ENCODE measurements around the gene FHIP2A. TPM values are rescaled to one million over a fixed set of nuclear protein-coding genes. Genes with fewer than 3 reads are reported as not detected.
"Not testable (repeated sequence)": the region's sequence is repeated elsewhere in the genome, so short reads cannot be mapped to it uniquely, and the experiment has no call there.

The FHIP2A gene, protein sequence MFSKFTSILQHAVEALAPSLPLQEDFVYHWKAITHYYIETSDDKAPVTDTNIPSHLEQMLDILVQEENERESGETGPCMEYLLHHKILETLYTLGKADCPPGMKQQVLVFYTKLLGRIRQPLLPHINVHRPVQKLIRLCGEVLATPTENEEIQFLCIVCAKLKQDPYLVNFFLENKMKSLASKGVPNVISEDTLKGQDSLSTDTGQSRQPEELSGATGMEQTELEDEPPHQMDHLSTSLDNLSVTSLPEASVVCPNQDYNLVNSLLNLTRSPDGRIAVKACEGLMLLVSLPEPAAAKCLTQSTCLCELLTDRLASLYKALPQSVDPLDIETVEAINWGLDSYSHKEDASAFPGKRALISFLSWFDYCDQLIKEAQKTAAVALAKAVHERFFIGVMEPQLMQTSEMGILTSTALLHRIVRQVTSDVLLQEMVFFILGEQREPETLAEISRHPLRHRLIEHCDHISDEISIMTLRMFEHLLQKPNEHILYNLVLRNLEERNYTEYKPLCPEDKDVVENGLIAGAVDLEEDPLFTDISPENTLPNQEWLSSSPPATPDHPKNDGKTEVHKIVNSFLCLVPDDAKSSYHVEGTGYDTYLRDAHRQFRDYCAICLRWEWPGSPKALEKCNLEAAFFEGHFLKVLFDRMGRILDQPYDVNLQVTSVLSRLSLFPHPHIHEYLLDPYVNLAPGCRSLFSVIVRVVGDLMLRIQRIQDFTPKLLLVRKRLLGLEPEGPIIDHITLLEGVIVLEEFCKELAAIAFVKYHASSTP
- total RNA-seq (10 to 100 TPM; 30.3 to 39.8 TPM), polyA plus RNA-seq (ENCODE audit: insufficient read depth, low read depth, low replicate concordance) (44.8 TPM)
- long read RNA-seq, donor 1, full-length matches to known transcripts = 4 of 4 reads
- long read RNA-seq, donor 1, partial matches to known transcripts = 0 of 4 reads
- long read RNA-seq, donor 1, other reads (novel, unspliced or antisense) = 0 of 4 reads
- long read RNA-seq, donor 2, full-length matches to known transcripts = 3 of 9 reads
- long read RNA-seq, donor 2, partial matches to known transcripts = 6 of 9 reads
- long read RNA-seq, donor 2, other reads (novel, unspliced or antisense) = 0 of 9 reads

DNA sequence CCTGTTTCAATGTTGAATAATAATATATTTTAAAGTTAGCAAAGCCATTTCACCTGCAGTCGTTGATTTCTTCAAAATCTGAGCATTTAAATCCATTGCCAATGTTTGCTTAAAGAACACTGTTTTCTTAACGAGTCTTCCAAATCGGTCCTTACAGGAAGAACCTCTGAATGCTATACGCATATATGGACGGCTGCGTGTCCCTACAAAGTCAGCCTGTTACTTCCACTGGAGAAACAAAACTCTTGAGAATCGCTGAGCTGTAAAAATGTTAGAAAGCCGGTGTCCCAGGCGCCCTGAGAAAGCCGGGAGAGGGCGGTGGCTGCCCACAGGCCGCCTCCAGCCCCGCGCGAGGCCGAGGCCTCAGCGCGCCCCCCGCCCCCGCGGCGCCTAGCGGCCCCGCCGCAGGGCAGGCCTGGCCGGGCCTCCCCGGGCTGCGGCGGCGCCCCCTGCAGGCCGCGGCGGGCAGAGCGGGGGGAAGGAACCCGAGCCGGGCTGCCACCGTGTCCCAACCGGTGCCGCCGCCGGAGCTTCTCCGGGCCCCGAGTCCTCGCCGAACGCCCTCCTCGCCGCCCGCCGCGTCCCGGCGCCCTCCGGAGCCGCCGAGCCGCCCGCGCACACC lies at the start of gene FHIP2A:
Gene FHIP2A, plus strand, starts transcription at position 488 of the 622 bp plus-strand sequence. CDS start 299 bp downstream, outside the sequence.
- intact Hi-C loops (cut with DNase I; ENCODE audit: low total_unique reads) = no loop called here
- Histone ChIP-seq H3K4me1 (peaks cover 9% of the 10 kb centered on the region), H3K9me3 (no peaks in the 10 kb centered on the region)

DNA sequence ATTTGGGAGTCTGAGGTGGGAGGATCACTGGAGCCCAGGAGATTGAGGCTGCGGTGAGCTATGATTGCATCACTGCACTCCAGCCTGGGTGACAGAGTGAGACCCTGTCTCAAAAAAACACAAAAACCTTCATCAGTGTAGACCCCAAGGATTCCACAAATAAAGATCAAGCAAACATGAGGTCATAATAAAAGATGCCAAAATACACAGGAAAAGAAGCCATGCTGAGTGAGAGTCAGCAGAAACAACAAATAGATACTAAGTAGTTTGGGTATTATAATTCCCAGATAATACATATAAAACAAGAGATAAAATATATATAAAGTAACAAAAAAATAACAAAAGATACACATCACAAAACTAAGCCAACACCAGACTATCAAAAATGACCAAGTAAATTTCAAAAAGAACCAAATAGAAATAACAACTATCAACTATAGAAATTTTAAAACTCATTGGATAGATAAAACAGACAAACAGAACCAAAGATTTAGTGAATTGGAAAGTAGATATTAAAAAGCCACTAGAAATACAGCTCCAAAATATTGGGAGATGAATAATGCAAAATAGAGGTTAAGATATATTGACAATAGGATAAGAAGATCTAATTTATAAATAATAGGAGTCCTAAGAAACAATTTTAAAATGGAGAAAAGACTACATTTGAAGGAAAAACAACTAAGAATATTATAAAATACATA lies 48.9 kb upstream of the FHIP2A start:
- WGBS, 2 donors = 96 to 100% methylated on average over 1 of the region's 1 CpG
- intact Hi-C loops (cut with DNase I; ENCODE audit: low total_unique reads) = no loop called here
- TF ChIP-seq, protein P1, sequence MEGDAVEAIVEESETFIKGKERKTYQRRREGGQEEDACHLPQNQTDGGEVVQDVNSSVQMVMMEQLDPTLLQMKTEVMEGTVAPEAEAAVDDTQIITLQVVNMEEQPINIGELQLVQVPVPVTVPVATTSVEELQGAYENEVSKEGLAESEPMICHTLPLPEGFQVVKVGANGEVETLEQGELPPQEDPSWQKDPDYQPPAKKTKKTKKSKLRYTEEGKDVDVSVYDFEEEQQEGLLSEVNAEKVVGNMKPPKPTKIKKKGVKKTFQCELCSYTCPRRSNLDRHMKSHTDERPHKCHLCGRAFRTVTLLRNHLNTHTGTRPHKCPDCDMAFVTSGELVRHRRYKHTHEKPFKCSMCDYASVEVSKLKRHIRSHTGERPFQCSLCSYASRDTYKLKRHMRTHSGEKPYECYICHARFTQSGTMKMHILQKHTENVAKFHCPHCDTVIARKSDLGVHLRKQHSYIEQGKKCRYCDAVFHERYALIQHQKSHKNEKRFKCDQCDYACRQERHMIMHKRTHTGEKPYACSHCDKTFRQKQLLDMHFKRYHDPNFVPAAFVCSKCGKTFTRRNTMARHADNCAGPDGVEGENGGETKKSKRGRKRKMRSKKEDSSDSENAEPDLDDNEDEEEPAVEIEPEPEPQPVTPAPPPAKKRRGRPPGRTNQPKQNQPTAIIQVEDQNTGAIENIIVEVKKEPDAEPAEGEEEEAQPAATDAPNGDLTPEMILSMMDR (IDR thresholded peaks at IDR 0.05) = no peak
- TF ChIP-seq POLR2A (IDR thresholded peaks at IDR 0.05) = no peak
- no peaks in the 10 kb centered on the region for H3K27me3 ChIP-seq
- H3K9me3 ChIP-seq = no peaks in the 10 kb centered on the region
- no peak for DNase-seq
- no peaks in the 10 kb centered on the region for H3K36me3 ChIP-seq (ENCODE audit: low read depth, missing control alignments)
- H3K27ac ChIP-seq = no peak overlapping the region
- no peak overlapping the region for H3K4me3 ChIP-seq
- H3K4me1 ChIP-seq = peaks cover 3% of the 10 kb centered on the region

More for the DNA sequence above, at the start of gene FHIP2A:
- 6 to 8% methylated on average over 6 to 11 of the region's 59 CpGs for WGBS, 2 donors
- peak within 1 kb of the TSS; percentile 91 to 94 for H3K4me3 ChIP-seq
- TF ChIP-seq, protein P1 (IDR thresholded peaks at IDR 0.05) = peak; percentile 39 to 92 (median 45)
- no peak for TF ChIP-seq POLR2A (IDR thresholded peaks at IDR 0.05)
- peak; percentile 78 for DNase-seq
- H3K27me3 ChIP-seq = no peaks in the 10 kb centered on the region
- no peaks in the 10 kb centered on the region for H3K36me3 ChIP-seq (ENCODE audit: low read depth, missing control alignments)
- peak within 1 kb of the TSS; percentile 98 to 99 for H3K27ac ChIP-seq

DNA sequence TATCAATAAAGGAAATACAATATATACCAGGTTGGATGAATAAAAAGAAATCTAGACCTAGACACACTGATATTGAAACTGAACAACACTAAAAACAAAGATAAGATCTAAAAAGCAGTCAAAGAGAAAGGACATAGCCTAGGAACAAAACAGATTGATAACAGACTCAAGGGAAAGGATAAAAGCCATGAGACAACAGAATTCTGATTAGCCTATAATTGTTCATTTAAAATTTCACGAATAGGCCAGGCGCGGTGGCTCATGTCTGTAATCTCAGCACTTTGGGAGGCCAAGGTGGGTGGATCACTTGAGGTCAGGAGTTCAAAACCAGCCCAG lies 48.4 kb upstream of the FHIP2A start:
- no peak for DNase-seq
- H3K4me1 ChIP-seq = peaks cover 3% of the 10 kb centered on the region
- 32 to 95% methylated on average over 3 of the region's 3 CpGs for WGBS, 2 donors
- TF ChIP-seq, protein P1 (IDR thresholded peaks at IDR 0.05) = no peak
- TF ChIP-seq POLR2A (IDR thresholded peaks at IDR 0.05) = no peak
- intact Hi-C loops (cut with DNase I; ENCODE audit: low total_unique reads) = no loop called here
- no peak overlapping the region for H3K27ac ChIP-seq
- no peak overlapping the region for H3K4me3 ChIP-seq
- no peaks in the 10 kb centered on the region for H3K27me3 ChIP-seq
- no peaks in the 10 kb centered on the region for H3K36me3 ChIP-seq (ENCODE audit: low read depth, missing control alignments)
- H3K9me3 ChIP-seq = no peaks in the 10 kb centered on the region

DNA sequence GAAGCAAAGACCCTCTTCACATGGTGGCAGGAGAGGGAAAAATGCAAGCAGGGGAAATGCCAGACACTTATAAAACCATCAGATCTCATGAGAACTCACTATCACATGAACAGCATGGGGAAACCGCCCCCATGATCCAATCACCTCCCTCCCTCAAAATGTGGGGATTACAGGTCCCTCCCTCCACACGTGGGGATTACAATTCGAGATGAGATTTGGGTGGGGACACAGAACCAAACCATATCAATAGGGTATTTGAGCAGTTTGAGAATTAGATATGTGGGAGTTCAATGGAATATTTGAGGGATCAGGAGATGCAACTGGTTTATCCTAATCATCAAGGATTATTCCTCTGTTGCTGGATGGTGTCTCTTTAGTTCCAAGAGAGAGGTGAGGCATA lies 46.5 kb upstream of the FHIP2A start:
- H3K36me3 ChIP-seq (ENCODE audit: low read depth, missing control alignments); intact Hi-C loops (cut with DNase I; ENCODE audit: low total_unique reads); H3K4me1 ChIP-seq; H3K4me3 ChIP-seq; H3K27me3 ChIP-seq; H3K27ac ChIP-seq; DNase-seq; H3K9me3 ChIP-seq: not testable (repeated sequence)
- WGBS, 2 donors = 86 to 88% methylated on average over 3 of the region's 3 CpGs

Measured in testis (tissue), 5 donors.